KOPT-K1 (cell line): ENCODE measurements around the gene RESF1.

ENCODE experiments used
- H3K27ac ChIP-seq: fragments of 200-600 bp; sonication (generic); 2 replicates; pipeline ENCODE4 v1.5.1; 2016; ENCODE audit warnings: antibody characterized with exemption, mild to moderate bottlenecking, low read depth, low read length; ENCODE audit not compliant: poor library complexity, severe bottlenecking
- H3K36me3 ChIP-seq: fragments of 200-600 bp; sonication (generic); 2 replicates; pipeline ENCODE4 v1.5.1; 2017; ENCODE audit warnings: antibody characterized with exemption, mild to moderate bottlenecking, low read length, moderate library complexity; ENCODE audit not compliant: insufficient read depth
- H3K9me3 ChIP-seq: fragments of 200-600 bp; sonication (generic); 2 replicates; pipeline ENCODE4 v1.5.1; 2017; ENCODE audit warnings: antibody characterized with exemption, low read length, mild to moderate bottlenecking; ENCODE audit not compliant: insufficient read depth, poor library complexity, severe bottlenecking

RESF1 gene

GRCh38 chr12:31951939-31952338 is 7.3 kb upstream of the RESF1 start:
- Histone ChIP-seq H3K27ac (no peak overlapping the region), H3K36me3 (no peaks in the 10 kb centered on the region), H3K9me3 (peaks cover 26% of the 10 kb centered on the region)

- no peak overlapping the region for H3K27ac ChIP-seq
- peaks cover 28% of the 10 kb centered on the region for H3K9me3 ChIP-seq
- no peaks in the 10 kb centered on the region for H3K36me3 ChIP-seq
These were observed 6.8 kb upstream of the RESF1 start for GRCh38 chr12:31952418-31952817.

- Histone ChIP-seq H3K9me3 (peaks cover 16% of the 10 kb centered on the region), H3K36me3 (no peaks in the 10 kb centered on the region), H3K27ac (no peak overlapping the region)
These were observed 4.0 kb upstream of the RESF1 start for GRCh38 chr12:31954925-31955858.

GRCh38 chr12:31958569-31959160 is 550 bp upstream of the RESF1 start:
- peaks cover 25% of the 10 kb centered on the region for H3K9me3 ChIP-seq
- peak overlapping the region; percentile 83 for H3K27ac ChIP-seq
- H3K36me3 ChIP-seq = peaks cover 28% of the 10 kb centered on the region

- H3K27ac ChIP-seq = peak overlapping the region; percentile 83
- peaks cover 37% of the 10 kb centered on the region for H3K9me3 ChIP-seq
- peaks cover 39% of the 10 kb centered on the region for H3K36me3 ChIP-seq
These were observed 631 bp downstream of the RESF1 start for GRCh38 chr12:31959701-31960391.

- Histone ChIP-seq H3K27ac (peak overlapping the region; percentile 29), H3K36me3 (peaks cover 52% of the 10 kb centered on the region), H3K9me3 (peaks cover 43% of the 10 kb centered on the region)
These were observed 1.9 kb downstream of the RESF1 start for GRCh38 chr12:31961137-31961536.

- Histone ChIP-seq H3K27ac (no peak overlapping the region), H3K9me3 (peaks cover 44% of the 10 kb centered on the region), H3K36me3 (peaks cover 62% of the 10 kb centered on the region)
These were observed 2.9 kb downstream of the RESF1 start for GRCh38 chr12:31962076-31962475.

- Histone ChIP-seq H3K27ac (no peak overlapping the region), H3K9me3 (peaks cover 48% of the 10 kb centered on the region), H3K36me3 (peaks cover 79% of the 10 kb centered on the region)
These were observed 5.1 kb downstream of the RESF1 start for GRCh38 chr12:31964280-31964679.

GRCh38 chr12:31965090-31965489 is 5.9 kb downstream of the RESF1 start:
- H3K36me3 ChIP-seq = peaks cover 87% of the 10 kb centered on the region
- no peak overlapping the region for H3K27ac ChIP-seq

GRCh38 chr12:31966558-31967205 is 7.5 kb downstream of the RESF1 start:
- H3K36me3 ChIP-seq = peaks cover 95% of the 10 kb centered on the region

More at GRCh38 chr12:31965090-31965489, 5.9 kb downstream of the RESF1 start:
- H3K9me3 ChIP-seq = peaks cover 56% of the 10 kb centered on the region

GRCh38 chr12:31967539-31967938 is 8.3 kb downstream of the RESF1 start:
- Histone ChIP-seq H3K27ac (no peak overlapping the region), H3K9me3 (peaks cover 81% of the 10 kb centered on the region), H3K36me3 (peaks cover 95% of the 10 kb centered on the region)

More at GRCh38 chr12:31966558-31967205, 7.5 kb downstream of the RESF1 start:
- H3K27ac ChIP-seq = no peak overlapping the region
- peaks cover 72% of the 10 kb centered on the region for H3K9me3 ChIP-seq

GRCh38 chr12:31970199-31970598 is 11.0 kb downstream of the RESF1 start:
- H3K9me3 ChIP-seq = peaks cover 83% of the 10 kb centered on the region

GRCh38 chr12:31973818-31974217 is 14.6 kb downstream of the RESF1 start:
- peaks cover 100% of the 10 kb centered on the region for H3K36me3 ChIP-seq
- no peak overlapping the region for H3K27ac ChIP-seq
- H3K9me3 ChIP-seq = peaks cover 100% of the 10 kb centered on the region

More at GRCh38 chr12:31970199-31970598, 11.0 kb downstream of the RESF1 start:
- peaks cover 95% of the 10 kb centered on the region for H3K36me3 ChIP-seq
- H3K27ac ChIP-seq = no peak overlapping the region

GRCh38 chr12:31974673-31975072 is 15.5 kb downstream of the RESF1 start:
- peaks cover 100% of the 10 kb centered on the region for H3K36me3 ChIP-seq
- H3K9me3 ChIP-seq = peaks cover 100% of the 10 kb centered on the region

More at GRCh38 chr12:31974673-31975072, 15.5 kb downstream of the RESF1 start:
- no peak overlapping the region for H3K27ac ChIP-seq
